ENCODE measurements around the gene MT1H. TPM values are rescaled to one million over a fixed set of nuclear protein-coding genes. Genes with fewer than 3 reads are reported as not detected.
A peak's percentile ranks its signal among the peaks of the same experiment; 100 is the strongest.
"Not testable (repeated sequence)": the region's sequence is repeated elsewhere in the genome, so short reads cannot be mapped to it uniquely, and the experiment has no call there.

Gene MT1H
- total and polyA plus RNA-seq, 8 donors: 33.8 to 219 (median 77.8) TPM; not detected in 4

DNA sequence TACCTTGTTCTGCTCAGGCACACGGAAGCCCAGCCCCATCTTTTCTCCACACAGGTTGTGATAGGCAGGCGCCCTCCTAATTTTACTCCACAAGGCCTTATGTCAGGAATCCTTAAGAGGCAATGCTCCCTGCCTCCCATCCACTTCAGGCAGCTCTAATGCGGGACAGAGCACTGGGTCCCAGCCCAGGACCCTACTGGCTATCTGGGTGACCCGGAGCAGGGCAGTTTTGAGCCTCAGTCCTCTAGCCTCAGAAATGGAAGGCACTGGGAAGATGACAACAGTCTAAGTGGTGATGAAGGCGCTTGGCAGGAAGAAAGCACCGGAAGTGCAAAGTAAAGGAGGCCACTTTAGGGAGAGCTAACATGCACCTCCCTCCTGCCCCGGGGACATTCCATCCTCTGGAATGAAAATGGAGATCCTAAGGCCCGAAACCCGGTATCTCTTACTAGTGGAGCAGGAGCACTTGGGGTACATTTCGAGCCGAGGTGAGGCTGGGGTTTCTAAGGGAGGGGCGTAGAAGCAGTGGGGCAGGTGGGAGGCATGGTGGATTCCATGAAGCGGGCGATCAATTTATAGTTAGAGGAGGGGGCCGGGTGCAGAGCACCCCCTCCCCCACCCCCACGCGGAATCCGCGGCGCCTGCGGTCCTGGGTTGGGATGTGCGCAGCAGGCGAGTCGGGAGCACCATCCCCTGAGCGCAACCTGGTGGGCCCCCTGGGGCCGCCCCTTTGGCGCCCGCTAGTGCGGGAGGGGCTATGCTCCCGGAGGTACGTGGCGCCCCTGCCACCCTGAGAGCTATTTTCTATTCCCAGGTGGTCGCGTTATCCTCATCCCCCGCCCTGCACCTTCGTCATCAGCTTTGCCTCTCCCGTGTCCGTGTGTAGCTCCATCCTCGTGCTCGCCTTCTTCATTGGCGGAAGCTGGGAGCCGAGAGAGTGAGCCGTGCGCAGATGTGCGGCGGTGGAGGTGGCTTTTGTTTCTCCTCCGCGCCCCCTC is 7.0 kb upstream of the MT1H start:
- TF ChIP-seq EP300 (IDR thresholded peaks at IDR 0.05) (no peak), POLR2AphosphoS5 (IDR thresholded peaks at IDR 0.05) (no peak), CTCF (IDR thresholded peaks at IDR 0.05) (no peak), POLR2A (IDR thresholded peaks at IDR 0.05) (no peak)
- 16 to 31% (median 24%) methylated on average over 41 to 48 of the region's 48 CpGs for WGBS, 5 donors
- H3K9me3 ChIP-seq: no peaks in the 10 kb centered on the region
- H3K27me3 ChIP-seq: peaks cover 0 to 80% (median 9%) of the 10 kb centered on the region in 3 donors
- H3K27ac ChIP-seq: no peak overlapping the region
- H3K36me3 ChIP-seq: no peaks in the 10 kb centered on the region
- intact Hi-C loops (cut with DNase I; ENCODE audit: low total_unique reads): no loop called here
- DNase-seq: peak in 1 of 2 donors; percentile 66
- H3K4me1 ChIP-seq: peaks cover 15 to 34% (median 29%) of the 10 kb centered on the region in 4 donors
- H3K4me3 ChIP-seq: peak overlapping the region; percentile 12 to 28 (median 26)

GRCh38 chr16:56664506-56664905 is 5.1 kb upstream of the MT1H start:
- intact Hi-C loops (cut with DNase I; ENCODE audit: low total_unique reads): no loop called here
- H3K36me3 ChIP-seq: no peaks in the 10 kb centered on the region
- no peak overlapping the region for H3K27ac ChIP-seq
- TF ChIP-seq EP300 (IDR thresholded peaks at IDR 0.05): no peak
- no peak for TF ChIP-seq CTCF (IDR thresholded peaks at IDR 0.05)
- no peak for TF ChIP-seq POLR2A (IDR thresholded peaks at IDR 0.05)
- no peak for TF ChIP-seq POLR2AphosphoS5 (IDR thresholded peaks at IDR 0.05)
- no peak overlapping the region for H3K4me3 ChIP-seq
- WGBS, 5 donors: 88 to 100% (median 95%) methylated on average over 1 of the region's 1 CpG
- no peak for DNase-seq
- H3K27me3 ChIP-seq: peaks cover 0 to 81% (median 26%) of the 10 kb centered on the region in 3 donors
- H3K9me3 ChIP-seq: no peaks in the 10 kb centered on the region
- H3K4me1 ChIP-seq: peaks cover 20 to 37% (median 35%) of the 10 kb centered on the region in 4 donors

DNA sequence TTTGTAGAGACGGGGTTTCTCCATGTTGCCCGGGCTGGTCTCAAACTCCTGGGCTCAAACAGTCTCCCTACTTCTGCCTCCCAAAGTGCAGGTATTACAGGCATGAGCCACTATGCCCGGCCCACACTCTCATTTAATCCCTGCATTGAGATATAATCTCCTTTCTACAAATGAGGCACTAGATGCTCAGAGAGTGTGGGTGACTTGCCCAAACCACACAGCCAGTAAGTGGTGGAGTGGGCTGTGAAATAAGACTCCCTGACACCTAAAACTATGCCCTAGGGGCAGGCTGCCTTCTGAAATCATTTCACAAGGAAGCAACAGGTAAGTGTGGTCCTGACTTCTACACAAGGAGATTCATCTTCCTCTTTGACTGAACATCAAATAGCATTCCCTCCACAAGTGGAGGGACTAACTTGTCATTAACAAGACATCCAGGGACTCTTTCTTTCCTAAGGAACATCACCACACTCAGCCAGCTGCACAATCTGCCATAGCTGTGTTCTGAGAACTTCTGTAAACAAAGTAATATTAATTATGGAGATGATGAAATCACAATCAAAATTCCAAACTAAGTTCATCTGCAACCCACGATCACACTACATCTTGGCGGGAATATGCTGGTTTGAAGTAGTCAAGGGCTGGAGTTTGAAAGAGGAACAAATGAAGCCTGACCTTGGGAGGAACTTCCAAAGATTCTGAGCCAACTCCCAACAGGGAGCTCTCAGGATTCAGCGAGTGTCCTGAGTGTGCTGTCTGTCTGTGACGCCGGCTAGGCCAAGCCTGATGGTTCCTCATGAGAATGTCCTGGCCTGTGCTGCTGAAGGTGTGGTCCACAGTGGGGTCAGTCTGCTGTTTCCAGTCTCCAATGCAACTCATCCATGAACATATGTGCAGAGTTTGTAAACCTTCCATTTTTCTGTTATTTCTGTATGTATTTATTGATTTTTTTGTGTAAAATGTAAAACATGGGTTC is 4.0 kb upstream of the MT1H start:
- H3K36me3 ChIP-seq; H3K9me3 ChIP-seq; DNase-seq; H3K4me3 ChIP-seq; intact Hi-C loops (cut with DNase I; ENCODE audit: low total_unique reads); H3K27ac ChIP-seq: not testable (repeated sequence)
- peaks cover 26 to 43% (median 42%) of the 10 kb centered on the region in 4 donors for H3K4me1 ChIP-seq
- H3K27me3 ChIP-seq: peaks cover 0 to 91% (median 34%) of the 10 kb centered on the region in 3 donors
- 57 to 69% (median 64%) methylated on average over 8 of the region's 8 CpGs for WGBS, 5 donors

DNA sequence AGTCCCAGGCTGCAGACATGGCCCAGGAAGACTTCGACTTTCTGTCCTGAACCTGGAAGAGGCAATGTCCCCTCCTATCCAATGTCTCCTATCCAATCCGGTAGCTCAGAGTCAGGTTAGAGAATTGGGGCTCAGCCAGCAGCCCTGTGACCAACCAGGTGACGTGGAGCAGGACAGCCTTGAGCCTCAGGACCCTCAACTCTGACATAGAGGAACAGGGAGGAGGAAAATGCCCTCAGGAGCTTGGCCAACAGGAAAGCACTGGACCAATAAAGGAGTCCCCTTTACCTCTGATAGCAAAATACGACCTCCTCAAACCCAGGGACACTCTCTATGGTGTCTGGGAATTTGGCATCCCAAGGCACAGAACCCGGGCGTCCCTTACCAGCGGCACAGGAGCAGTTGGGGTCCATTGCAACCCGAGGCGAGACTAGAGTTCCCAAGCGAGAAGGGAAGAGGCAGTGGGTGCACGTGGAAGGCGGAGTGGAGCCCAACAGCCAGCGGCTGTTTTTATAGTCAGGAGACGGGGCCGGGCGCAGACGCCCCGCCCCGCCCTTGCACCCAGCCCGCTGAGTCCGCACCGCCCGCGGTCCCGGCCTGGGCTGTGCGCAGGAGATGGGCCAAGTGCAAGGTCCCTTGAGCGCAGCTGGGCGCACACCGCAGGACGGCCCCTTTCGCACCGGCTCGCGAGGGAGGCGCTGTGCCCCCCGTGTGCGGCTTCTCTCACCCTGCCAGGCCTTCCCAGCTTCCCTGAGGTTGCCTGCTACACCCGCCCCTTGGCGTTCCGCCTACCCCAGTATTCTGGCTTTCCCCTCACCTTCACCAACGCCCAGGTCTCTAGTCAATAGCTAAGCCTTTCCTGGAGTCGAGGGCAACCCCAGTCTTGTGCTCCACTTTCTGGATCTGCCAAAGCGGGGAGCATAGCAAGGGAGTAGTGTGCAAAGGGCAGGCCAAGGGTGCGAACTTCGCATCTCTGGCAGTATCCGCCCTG is 1.7 kb upstream of the MT1H start, which contains the start of gene MT1G:
TSS of gene MT1G (minus strand) at position 485 of the 991 bp plus-strand sequence. CDS start at position 413, 72 bp downstream.
- peak; percentile 87 for DNase-seq
- H3K27ac ChIP-seq: peak within 1 kb of the TSS; percentile 43 to 78 (median 70)
- peaks cover 0 to 89% (median 30%) of the 10 kb centered on the region in 3 donors for H3K27me3 ChIP-seq
- no peaks in the 10 kb centered on the region for H3K9me3 ChIP-seq
- intact Hi-C loops (cut with DNase I; ENCODE audit: low total_unique reads): no loop called here
- no peak for TF ChIP-seq CTCF (IDR thresholded peaks at IDR 0.05)
- TF ChIP-seq POLR2AphosphoS5 (IDR thresholded peaks at IDR 0.05): peak; percentile 1 to 92 (median 91)
- TF ChIP-seq POLR2A (IDR thresholded peaks at IDR 0.05): peak in 1 of 4 donors; percentile 82
- WGBS, 5 donors: 10 to 13% (median 12%) methylated on average over 29 to 46 of the region's 46 CpGs
- peaks cover 23 to 41% (median 38%) of the 10 kb centered on the region in 4 donors for H3K4me1 ChIP-seq
- H3K4me3 ChIP-seq: peak within 1 kb of the TSS; percentile 30 to 46 (median 34)
- H3K36me3 ChIP-seq: no peaks in the 10 kb centered on the region
